HG03378 (cell line): ENCODE data around the gene MDC1.
"Not testable (repeated sequence)": the region's sequence is repeated elsewhere in the genome, so short reads cannot be mapped to it uniquely, and the experiment has no call there.

ENCODE experiments used
- ATAC-seq: cut with Tn5 transposase; IDR thresholded peaks from one replicate; pipeline ENCODE4 v1.9.1; 2021; ENCODE audit warnings: mild to moderate bottlenecking, moderate library complexity; ENCODE audit not compliant: unreplicated experiment

The MDC1 gene, protein sequence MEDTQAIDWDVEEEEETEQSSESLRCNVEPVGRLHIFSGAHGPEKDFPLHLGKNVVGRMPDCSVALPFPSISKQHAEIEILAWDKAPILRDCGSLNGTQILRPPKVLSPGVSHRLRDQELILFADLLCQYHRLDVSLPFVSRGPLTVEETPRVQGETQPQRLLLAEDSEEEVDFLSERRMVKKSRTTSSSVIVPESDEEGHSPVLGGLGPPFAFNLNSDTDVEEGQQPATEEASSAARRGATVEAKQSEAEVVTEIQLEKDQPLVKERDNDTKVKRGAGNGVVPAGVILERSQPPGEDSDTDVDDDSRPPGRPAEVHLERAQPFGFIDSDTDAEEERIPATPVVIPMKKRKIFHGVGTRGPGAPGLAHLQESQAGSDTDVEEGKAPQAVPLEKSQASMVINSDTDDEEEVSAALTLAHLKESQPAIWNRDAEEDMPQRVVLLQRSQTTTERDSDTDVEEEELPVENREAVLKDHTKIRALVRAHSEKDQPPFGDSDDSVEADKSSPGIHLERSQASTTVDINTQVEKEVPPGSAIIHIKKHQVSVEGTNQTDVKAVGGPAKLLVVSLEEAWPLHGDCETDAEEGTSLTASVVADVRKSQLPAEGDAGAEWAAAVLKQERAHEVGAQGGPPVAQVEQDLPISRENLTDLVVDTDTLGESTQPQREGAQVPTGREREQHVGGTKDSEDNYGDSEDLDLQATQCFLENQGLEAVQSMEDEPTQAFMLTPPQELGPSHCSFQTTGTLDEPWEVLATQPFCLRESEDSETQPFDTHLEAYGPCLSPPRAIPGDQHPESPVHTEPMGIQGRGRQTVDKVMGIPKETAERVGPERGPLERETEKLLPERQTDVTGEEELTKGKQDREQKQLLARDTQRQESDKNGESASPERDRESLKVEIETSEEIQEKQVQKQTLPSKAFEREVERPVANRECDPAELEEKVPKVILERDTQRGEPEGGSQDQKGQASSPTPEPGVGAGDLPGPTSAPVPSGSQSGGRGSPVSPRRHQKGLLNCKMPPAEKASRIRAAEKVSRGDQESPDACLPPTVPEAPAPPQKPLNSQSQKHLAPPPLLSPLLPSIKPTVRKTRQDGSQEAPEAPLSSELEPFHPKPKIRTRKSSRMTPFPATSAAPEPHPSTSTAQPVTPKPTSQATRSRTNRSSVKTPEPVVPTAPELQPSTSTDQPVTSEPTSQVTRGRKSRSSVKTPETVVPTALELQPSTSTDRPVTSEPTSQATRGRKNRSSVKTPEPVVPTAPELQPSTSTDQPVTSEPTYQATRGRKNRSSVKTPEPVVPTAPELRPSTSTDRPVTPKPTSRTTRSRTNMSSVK (N-terminal part only)

DNA sequence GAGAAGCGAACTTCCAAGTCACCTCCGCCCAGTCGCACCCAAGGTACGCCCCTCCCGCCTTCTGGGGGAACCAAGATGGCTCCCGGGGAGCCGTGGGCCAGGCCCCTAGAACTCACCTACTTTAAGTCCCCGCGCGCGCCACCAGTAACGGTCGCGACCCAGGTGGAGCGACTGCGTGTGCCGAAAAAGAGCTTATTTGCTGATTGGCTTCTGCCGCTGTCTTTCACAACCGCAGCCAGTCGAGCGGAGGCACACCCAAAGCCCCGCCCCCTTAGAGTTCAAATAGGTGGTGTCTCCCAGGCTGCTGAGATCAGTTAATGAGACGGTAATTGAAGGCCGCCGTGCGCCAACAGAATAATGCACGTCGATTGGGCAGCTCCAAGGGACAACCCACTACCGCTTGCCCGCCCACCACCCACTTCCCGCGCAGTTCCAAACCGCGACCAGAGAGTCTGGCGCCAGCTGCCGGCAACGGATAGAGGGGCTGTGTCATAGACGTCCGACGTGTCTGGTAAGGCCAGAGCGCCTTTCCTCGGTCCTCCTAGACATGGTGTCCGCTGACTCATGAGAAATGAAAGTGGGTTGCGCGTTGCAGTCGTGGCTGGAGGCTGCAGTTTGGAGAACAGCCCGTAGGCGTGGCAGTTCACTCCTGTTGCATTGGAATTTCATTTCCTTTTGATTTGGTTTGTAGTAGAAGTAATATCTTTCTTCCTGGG lies at the start of gene MDC1:
Gene MDC1 (minus strand): TSS at position 153 of the 716 bp plus-strand sequence. CDS start 2,106 bp downstream, outside the sequence.
- ATAC-seq, result peak; percentile 67

DNA sequence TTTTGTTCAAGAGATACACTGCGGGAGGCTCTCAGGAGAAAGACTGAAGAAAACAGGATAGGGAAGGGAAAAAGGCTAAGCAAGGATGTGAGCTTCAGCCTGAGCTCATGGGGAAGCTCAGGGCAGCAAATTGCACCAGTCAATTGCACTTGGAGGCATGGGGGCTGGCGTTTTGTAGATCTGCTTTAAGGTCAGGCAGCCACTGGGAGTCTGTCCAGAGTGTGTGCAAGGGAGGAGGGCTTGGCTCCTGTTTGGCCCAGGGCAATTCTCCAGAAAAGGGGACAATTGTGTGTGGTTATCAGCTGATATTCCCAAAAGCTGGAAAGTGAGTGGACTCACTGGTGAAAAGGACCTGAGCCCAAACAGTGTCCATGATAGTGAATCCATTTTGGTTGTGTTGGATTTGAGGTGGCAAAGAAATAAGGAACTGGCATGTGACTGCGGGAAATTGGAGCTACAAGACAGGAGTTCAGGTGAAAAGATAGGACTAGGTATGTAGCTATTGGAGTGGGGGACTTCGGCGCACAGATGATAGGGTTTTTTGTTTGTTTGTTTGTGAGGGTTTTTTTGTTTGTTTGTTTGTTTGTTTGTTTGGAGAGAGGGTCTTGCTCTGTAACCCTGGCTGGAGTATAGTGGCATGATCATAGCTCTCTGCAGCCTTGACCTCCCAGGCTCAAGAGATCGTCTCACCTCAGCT lies 49.5 kb upstream of the MDC1 start:
- no peak for ATAC-seq

DNA sequence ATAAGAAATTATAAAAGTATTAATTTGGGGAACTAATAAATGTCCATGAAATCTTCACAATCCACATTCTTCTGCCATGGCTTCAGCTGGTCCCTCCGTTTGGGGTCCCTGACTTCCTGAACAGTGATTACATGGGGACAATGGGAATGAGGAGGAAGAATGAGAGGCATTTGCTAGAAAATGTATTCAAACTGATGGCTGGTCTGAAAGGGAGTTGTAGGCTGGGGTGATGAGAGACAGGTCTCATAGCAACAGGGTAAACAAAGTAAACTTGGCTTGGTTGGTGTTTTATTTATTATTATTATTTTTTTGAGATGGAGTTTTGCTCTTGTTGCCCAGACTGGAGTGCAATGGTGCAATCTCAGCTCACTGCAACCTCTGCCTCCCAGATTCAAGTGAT lies 48.4 kb upstream of the MDC1 start:
- ATAC-seq, result not testable (repeated sequence)

DNA sequence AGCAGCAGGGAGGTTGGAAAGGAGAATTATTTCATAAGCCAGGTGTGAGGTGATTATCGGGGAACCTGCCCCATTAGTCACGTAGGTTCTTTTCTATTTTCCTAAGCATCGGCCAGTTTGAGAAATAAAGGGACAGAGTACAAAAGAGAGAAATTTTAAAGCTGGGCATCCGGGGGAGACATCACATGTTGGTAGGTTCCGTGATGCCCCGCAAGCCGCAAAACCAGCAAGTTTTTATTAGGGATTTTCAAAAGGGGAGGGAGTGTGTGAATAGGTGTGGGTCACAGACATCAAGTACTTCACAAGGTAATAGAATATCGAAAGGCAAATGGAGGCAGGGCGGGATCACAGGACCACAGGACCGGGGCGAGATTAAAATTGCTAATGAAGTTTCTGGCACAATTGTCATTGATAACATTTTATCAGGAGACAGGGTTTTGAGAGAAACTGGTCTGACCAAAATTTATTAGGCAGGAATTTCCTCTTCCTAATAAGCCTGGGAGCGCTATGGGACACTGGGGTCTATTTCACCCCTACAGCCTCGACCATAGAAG lies 47.5 kb upstream of the MDC1 start:
- not testable (repeated sequence) for ATAC-seq

DNA sequence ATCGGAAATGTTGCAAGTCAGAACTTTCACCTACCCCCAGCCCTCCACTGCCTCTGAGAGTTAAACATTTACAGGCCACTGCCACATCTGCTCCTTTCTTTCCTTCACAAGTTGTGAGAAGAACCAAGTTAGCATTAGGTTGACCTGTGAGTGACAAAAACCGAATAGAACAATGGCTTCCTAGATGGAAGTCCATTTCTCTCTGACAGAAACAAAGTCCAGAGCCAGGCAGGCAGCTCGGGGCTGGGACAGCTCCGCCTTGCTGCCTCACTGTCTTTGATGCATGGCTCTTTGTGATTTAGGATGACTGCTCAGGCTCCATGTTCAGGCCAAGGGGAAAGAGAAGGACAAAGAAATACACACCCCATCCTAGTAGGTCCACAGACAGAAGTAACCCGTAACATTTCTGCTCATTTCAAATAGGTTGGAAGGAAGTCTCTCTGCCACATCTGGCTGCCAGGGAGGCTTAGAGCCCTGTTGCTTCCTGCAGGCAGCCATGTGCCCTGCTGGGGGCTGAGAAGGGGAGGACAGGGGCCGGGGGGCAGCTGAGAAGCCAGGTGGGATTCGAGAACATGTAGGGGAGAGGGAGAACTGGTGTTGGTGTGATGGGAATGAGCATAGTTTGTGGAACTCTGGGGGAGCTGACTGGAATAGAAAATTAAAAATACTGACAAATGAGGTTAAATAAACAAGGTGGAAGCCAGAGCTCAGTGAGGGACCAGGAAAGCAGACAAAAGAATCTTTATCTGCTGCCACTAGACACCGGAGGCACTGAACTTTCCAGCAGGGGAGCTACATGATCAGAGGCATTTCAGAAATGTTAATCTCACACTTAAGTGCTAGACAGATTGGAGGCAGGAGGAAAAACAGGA lies 46.8 kb upstream of the MDC1 start:
- ATAC-seq, result no peak

DNA sequence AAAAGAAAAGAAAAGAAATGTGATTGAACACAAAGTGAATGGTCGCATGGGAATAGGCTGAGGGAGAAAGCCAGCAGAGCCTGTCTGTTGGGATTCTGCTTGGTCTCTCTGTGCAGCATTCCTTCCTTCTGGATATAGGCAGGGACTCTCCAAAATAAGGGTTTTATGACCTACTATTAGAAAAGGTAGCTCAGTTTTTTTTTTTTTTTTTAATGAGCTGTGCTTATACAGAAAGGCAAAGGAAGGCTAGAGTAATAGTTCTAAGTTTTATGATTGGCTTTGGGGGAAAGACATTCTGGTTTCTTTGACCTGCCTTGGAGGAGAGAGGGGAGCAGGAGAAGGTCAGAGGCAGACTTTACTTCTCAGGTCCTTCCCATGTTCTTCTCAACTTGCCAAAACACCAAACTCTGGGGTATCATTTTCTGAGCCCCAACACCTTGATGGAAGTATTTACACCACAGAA lies 46.1 kb upstream of the MDC1 start:
- ATAC-seq, result no peak

DNA sequence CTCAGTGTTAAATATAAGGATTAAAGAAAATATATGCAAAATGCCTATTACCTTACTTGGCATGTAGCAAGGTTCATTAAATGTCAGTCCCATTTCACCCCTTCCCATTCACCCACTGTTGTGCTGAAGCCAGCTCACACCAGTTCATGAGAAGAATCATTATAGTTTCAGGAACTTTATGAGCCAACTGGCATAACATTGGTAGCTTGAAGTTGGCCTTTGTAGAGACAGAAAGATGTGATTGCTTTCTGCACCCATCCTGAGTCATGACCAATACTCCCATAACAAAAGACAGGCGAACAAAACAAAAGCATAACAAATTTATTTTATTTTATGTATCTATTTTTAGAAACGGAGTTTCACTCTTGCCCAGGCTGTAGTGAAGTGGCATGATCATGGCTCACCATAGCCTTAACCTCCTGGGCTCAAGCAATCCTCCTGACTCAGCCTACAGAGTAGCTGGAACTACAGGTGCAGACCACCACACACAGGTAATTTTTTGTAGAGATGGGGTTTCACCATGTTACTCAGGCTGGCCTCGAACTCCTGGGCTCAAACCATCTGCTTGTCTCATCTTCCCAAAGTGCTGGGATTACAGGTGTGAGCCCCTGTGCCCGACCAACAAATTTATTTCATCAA lies 44.8 kb upstream of the MDC1 start:
- no peak for ATAC-seq

DNA sequence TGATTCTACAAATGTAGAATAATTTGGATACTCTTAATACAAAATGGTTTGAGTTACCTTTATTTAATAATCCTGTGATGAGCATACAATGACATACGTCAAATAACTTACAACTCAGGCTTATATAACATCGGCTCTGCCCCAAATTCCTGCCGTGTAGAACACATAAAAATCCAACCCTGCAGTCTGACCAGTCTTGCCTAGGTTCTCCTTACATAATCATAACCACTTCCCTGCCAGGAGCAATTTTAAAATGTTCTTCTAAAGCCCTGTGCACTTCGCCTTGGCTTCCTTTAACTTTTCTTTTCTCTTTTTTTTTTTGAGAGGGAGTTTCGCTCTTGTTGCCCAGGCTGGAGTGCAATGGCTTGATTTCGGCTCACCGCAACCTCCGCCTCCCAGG lies 43.5 kb upstream of the MDC1 start:
- no peak for ATAC-seq

DNA sequence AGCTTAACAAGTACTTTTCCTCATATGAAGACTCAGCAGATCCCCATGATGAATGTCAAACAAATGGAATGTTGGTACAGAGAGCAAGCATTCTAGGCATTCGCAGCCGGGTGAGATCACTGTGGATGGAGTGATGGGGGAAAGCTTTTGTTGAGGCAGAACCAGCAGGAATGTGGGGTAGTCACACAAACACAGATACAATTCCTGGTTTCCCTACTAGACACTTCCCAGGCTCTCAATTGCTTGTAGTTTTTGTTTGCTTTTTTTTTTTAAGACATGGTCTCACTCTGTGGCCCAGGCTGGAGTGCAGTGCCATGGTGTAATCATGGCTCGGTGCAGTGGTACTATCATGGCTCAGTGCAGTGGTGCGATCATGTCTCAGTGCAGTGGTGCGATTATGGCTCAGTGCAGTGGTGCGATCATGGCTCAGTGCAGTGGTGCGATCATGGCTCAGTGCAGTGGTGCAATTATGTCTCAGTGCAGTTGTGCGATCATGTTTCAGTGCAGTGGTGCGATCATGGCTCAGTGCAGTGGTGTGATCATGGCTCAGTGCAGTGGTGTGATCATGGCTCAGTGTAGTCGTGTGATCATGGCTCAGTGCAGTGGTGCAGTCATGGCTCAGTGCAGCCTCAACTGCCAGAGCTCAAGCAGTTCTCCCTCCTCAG lies 42.6 kb upstream of the MDC1 start:
- no peak for ATAC-seq

DNA sequence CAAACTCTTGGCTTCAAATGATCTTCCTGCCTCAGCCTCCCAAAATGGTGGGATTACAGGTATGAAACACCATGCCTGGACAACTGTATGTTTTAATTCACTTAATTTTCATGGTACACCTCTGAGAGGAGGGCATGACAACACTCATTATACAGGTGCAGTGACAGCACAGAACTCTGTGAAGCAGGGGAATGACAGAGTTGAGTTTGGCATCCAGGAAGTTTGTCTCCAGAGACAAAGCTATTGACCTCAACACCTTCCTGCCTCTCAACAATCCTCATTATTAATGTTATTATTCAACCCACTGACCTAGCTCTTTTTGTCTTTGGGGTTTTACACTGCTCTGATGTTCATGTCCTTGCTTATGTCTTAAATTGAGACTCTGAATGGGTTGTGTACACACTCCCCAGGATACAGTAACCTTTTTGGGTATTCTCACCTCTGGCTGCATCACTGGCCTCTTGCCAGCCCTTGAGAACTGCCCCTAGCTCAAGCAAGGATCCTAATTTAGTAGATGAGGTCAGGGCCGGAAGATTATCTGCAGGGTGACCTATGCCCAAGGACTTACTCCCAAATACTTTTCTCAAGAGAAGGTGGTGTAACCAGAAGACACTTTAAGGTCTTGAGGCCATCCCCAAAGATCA lies 40.3 kb upstream of the MDC1 start:
- ATAC-seq, result no peak

DNA sequence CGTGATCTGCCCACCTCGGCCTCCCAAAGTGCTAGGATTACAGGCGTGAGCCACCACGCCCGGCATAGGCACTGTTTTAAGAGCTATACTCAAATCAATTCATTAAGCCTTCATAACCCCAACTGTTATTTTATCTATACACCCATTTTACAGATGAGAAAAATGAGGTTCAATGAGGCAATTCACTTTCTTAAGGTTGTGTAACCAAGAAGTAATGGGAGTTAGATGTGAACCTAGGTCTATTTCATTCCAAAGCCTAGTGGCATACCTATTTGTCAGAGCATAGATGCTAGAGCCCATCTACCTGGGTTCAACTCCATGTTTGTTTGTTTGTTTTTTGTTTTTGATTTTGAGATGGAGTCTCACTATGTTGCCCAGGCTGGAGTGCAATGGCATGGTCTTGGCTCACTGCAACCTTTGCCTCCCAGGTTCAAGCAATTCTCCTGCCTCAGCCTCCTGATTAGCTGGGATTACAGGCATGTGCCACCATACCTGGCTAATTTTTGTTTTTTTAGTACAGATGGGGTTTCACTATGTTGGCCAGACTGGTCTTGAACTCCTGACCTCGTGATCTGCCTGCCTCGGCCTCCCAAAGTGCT lies 39.4 kb upstream of the MDC1 start:
- not testable (repeated sequence) for ATAC-seq

DNA sequence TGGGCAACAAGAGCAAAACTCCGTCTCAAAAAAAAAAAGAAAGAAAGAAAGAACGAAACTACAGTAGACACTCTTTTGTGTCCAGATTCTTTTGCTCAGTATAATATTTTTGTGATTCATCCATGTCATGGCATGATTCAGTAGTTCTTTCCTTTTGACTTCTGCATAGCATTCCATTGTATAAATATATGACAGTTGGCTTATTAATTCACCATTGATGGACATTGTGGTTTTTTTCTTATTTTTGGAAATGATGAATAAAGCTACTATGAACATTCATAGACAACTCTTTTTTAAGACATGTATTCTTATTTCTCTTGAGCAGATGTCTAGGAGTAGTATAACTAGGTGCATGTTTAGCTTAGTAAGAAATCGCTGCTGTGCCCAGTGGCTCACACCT lies 37.5 kb upstream of the MDC1 start:
- no peak for ATAC-seq

DNA sequence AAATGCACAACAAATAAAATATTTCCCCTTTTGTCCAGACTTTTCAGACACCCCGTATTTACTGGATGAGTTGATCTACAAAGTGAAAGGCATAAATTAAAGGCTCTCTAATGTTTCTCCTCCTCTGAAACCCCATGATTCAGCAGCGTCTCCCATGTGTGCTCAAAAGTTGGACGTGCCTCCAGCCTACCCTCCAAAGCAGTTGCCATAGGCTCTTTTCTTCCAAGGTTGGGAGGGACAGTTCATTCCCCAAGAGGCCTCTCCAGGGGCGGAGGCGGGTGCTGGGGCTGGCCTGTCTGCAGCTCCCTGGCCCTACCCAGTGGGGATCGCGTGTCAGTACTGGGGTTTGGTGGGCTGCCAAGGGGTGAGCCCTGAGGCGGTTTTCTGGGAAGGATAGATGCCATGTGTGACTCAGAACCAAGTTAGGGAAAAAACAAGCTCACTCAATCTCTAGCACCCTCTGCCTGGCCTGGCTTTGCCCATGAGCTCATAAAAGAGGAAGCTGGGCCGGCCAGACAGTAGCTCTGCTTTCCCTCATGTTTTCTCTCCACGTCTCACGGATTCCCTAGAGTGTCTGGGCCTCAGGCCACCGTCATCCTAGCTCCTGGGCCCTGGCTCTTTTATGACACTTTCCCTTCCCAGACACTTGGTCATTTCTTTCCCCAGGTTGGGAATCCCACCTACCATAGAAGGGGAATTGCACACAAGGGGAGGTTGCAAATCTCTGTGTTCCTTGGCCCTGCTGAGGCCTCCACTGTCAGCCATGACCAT lies 35.3 kb upstream of the MDC1 start:
- ATAC-seq, result no peak

DNA sequence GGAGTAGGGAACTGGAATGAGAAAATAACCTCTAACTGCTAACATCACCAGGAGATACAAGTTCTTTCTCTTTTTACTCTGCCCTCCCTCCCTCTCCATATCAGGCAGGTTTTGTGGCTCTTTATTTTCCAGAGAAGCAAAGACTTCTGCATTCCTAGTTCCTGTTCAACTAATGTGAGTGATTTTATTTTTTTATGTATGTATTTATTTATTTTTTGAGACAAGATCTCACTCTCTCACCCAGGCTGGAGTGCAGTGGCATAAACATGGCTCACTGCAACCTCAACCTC lies 33.2 kb upstream of the MDC1 start:
- ATAC-seq, result no peak

DNA sequence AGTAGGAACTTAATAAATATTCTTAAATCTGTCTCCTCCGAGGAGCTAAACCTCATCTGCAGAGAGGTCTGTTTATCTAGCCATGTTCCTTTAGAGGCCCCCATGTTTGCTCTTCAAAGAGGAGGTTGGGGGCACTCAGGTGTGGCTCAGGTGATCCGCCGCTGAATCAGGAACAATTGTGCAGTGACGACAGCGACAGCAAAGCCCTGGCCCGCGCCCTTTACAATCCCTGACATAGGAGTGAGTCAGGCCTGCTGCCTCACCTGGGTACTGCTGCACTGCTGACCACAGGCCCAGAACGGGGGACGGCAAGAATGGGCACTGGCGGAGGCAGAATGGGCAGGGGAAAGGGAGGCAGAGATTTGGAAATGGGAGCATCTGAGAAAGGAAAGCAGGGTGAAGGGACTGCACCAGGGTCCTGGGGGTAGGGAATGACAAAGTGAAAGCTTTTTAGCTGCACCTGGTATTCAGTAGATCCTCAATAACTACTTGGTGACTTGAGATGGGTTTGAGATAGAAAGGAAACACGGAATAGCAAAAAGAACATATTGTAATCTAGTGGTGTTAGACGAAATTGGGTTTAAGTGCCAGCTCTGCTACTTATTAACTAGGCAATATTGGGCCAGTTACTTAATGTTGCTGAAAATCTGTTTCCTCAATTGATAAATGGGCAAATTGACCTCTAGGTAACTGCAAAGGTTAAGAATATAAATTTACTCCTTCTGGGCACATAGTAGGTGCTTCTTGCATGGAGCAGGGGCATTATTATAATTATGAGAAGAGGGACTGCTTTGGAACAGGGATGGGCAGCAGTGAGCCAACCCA lies 32.7 kb upstream of the MDC1 start:
- no peak for ATAC-seq
